ENCODE results near the gene NAA30. TPM values are rescaled to one million over a fixed set of nuclear protein-coding genes. Genes with fewer than 3 reads are reported as not detected.

NAA30 gene
- total RNA-seq, 1 donor from 2014 or later, result 27.3 TPM

- Mint-ChIP-seq H3K36me3 (ENCODE audit: low read depth, unreplicated experiment) (peaks cover 2% of the 10 kb centered on the region), H3K27ac (ENCODE audit: unreplicated experiment) (no peak overlapping the region), H3K9me3 (ENCODE audit: unreplicated experiment) (no peaks in the 10 kb centered on the region), H3K4me3 (ENCODE audit: unreplicated experiment) (no peak overlapping the region), H3K27me3 (ENCODE audit: low read depth, unreplicated experiment) (peaks cover 2% of the 10 kb centered on the region), H3K4me1 (ENCODE audit: low read depth, unreplicated experiment) (peaks cover 15% of the 10 kb centered on the region)
- H3K4me3 ChIP-seq (ENCODE audit: insufficient read depth, low read depth, low read length), result no peak overlapping the region
- FAIRE-seq, result no peak
- TF ChIP-seq CTCF (IDR thresholded peaks at IDR 0.05; ENCODE audit: insufficient read depth, low read depth, low read length) (no peak), EZH2 (IDR thresholded peaks at IDR 0.05; ENCODE audit: insufficient read depth, low read length) (no peak)
- H3K27ac ChIP-seq (ENCODE audit: low read depth, low read length), result no peak overlapping the region
- peaks cover 25% of the 10 kb centered on the region for H3K79me2 ChIP-seq (ENCODE audit: insufficient read depth, low read length)
- H3K9me3 ChIP-seq (ENCODE audit: insufficient read depth, low read depth, low read length), result no peaks in the 10 kb centered on the region
- H3K27me3 ChIP-seq (ENCODE audit: insufficient read depth, low read length), result no peaks in the 10 kb centered on the region
- DNase-seq (ENCODE audit: low read depth), result no peak
- H3K4me1 ChIP-seq (ENCODE audit: insufficient read depth, low read length), result peaks cover 22% of the 10 kb centered on the region
- H3K36me3 ChIP-seq (ENCODE audit: insufficient read depth, low read length), result no peaks in the 10 kb centered on the region
- H3K4me2 ChIP-seq (ENCODE audit: low read length), result no peak overlapping the region
- H4K20me1 ChIP-seq (ENCODE audit: insufficient read depth, low read length), result peaks cover 20% of the 10 kb centered on the region
- no peak overlapping the region for H3K9ac ChIP-seq (ENCODE audit: low read length)
- H2AFZ ChIP-seq (ENCODE audit: low read depth, low read length), result no peak overlapping the region
Observed at GRCh38 chr14:57388067-57388466, 2.3 kb upstream of the NAA30 start.

- H3K27ac Mint-ChIP-seq (ENCODE audit: unreplicated experiment), result peak overlapping the region; percentile 75
- FAIRE-seq (no peak), DNase-seq (ENCODE audit: low read depth) (no peak)
- Histone ChIP-seq H4K20me1 (ENCODE audit: insufficient read depth, low read length) (peaks cover 34% of the 10 kb centered on the region), H3K27me3 (ENCODE audit: insufficient read depth, low read length) (no peaks in the 10 kb centered on the region), H3K4me2 (ENCODE audit: low read length) (peak overlapping the region; percentile 97), H3K36me3 (ENCODE audit: insufficient read depth, low read length) (no peaks in the 10 kb centered on the region), H3K79me2 (ENCODE audit: insufficient read depth, low read length) (peaks cover 40% of the 10 kb centered on the region), H3K27ac (ENCODE audit: low read depth, low read length) (peak overlapping the region; percentile 63), H3K9me3 (ENCODE audit: insufficient read depth, low read depth, low read length) (no peaks in the 10 kb centered on the region), H3K4me3 (ENCODE audit: insufficient read depth, low read depth, low read length) (peak overlapping the region; percentile 80), H3K9ac (ENCODE audit: low read length) (peak overlapping the region; percentile 85), H3K4me1 (ENCODE audit: insufficient read depth, low read length) (peaks cover 22% of the 10 kb centered on the region), H2AFZ (ENCODE audit: low read depth, low read length) (peak overlapping the region; percentile 94)
- TF ChIP-seq EZH2 (IDR thresholded peaks at IDR 0.05; ENCODE audit: insufficient read depth, low read length), result no peak
- no peak for TF ChIP-seq CTCF (IDR thresholded peaks at IDR 0.05; ENCODE audit: insufficient read depth, low read depth, low read length)
- peaks cover 2% of the 10 kb centered on the region for H3K27me3 Mint-ChIP-seq (ENCODE audit: low read depth, unreplicated experiment)
- H3K9me3 Mint-ChIP-seq (ENCODE audit: unreplicated experiment), result no peaks in the 10 kb centered on the region
- peak overlapping the region; percentile 92 for H3K4me3 Mint-ChIP-seq (ENCODE audit: unreplicated experiment)
- peaks cover 2% of the 10 kb centered on the region for H3K36me3 Mint-ChIP-seq (ENCODE audit: low read depth, unreplicated experiment)
- H3K4me1 Mint-ChIP-seq (ENCODE audit: low read depth, unreplicated experiment), result peaks cover 16% of the 10 kb centered on the region
Observed at GRCh38 chr14:57389646-57390036, 745 bp upstream of the NAA30 start.

- Histone ChIP-seq H3K4me1 (ENCODE audit: insufficient read depth, low read length) (peaks cover 22% of the 10 kb centered on the region), H3K9me3 (ENCODE audit: insufficient read depth, low read depth, low read length) (no peaks in the 10 kb centered on the region), H3K4me2 (ENCODE audit: low read length) (peak overlapping the region; percentile 97), H3K79me2 (ENCODE audit: insufficient read depth, low read length) (peaks cover 49% of the 10 kb centered on the region), H3K27ac (ENCODE audit: low read depth, low read length) (peak overlapping the region; percentile 63), H3K4me3 (ENCODE audit: insufficient read depth, low read depth, low read length) (peak overlapping the region; percentile 80), H4K20me1 (ENCODE audit: insufficient read depth, low read length) (peaks cover 34% of the 10 kb centered on the region), H3K27me3 (ENCODE audit: insufficient read depth, low read length) (no peaks in the 10 kb centered on the region), H3K36me3 (ENCODE audit: insufficient read depth, low read length) (no peaks in the 10 kb centered on the region), H2AFZ (ENCODE audit: low read depth, low read length) (peak overlapping the region; percentile 83), H3K9ac (ENCODE audit: low read length) (peak overlapping the region; percentile 85)
- Mint-ChIP-seq H3K27ac (ENCODE audit: unreplicated experiment) (peak overlapping the region; percentile 53), H3K36me3 (ENCODE audit: low read depth, unreplicated experiment) (peaks cover 2% of the 10 kb centered on the region), H3K4me1 (ENCODE audit: low read depth, unreplicated experiment) (peaks cover 16% of the 10 kb centered on the region), H3K9me3 (ENCODE audit: unreplicated experiment) (no peaks in the 10 kb centered on the region), H3K27me3 (ENCODE audit: low read depth, unreplicated experiment) (peaks cover under 1% of the 10 kb centered on the region), H3K4me3 (ENCODE audit: unreplicated experiment) (peak overlapping the region; percentile 92)
- FAIRE-seq (no peak), DNase-seq (ENCODE audit: low read depth) (peak; percentile 26)
- TF ChIP-seq EZH2 (IDR thresholded peaks at IDR 0.05; ENCODE audit: insufficient read depth, low read length) (no peak), CTCF (IDR thresholded peaks at IDR 0.05; ENCODE audit: insufficient read depth, low read depth, low read length) (no peak)
Observed at GRCh38 chr14:57390806-57391516, 575 bp downstream of the NAA30 start.

All from astrocyte (in vitro differentiated cells and primary cell).